ENCODE data around the gene RPS6KA1. TPM values are rescaled to one million over a fixed set of nuclear protein-coding genes. Genes with fewer than 3 reads are reported as not detected.
A peak's percentile ranks its signal among the peaks of the same experiment; 100 is the strongest.

RPS6KA1 gene
- total RNA-seq, 1 donor from 2014 or later = 61.3 TPM

- peaks cover 15% of the 10 kb centered on the region for H3K36me3 ChIP-seq (ENCODE audit: control insufficient read depth, insufficient read depth, low read length)
- no peaks in the 10 kb centered on the region for H3K27me3 ChIP-seq (ENCODE audit: control insufficient read depth, insufficient read depth, low read length)
- DNase-seq (ENCODE audit: low read depth) = no peak
- H3K4me3 ChIP-seq (ENCODE audit: low read depth, low read length) = no peak overlapping the region
- TF ChIP-seq CTCF (IDR thresholded peaks at IDR 0.05; ENCODE audit: insufficient read depth, low read length, severe bottlenecking) = no peak
- FAIRE-seq = no peak
These were observed 13.3 kb downstream of the RPS6KA1 start for GRCh38 chr1:26542771-26543451.

- no peak for FAIRE-seq
- no peak for TF ChIP-seq CTCF (IDR thresholded peaks at IDR 0.05; ENCODE audit: insufficient read depth, low read length, severe bottlenecking)
- peaks cover 19% of the 10 kb centered on the region for H3K36me3 ChIP-seq (ENCODE audit: control insufficient read depth, insufficient read depth, low read length)
- H3K4me3 ChIP-seq (ENCODE audit: low read depth, low read length) = no peak overlapping the region
- H3K27me3 ChIP-seq (ENCODE audit: control insufficient read depth, insufficient read depth, low read length) = no peaks in the 10 kb centered on the region
- no peak for DNase-seq (ENCODE audit: low read depth)
These were observed 13.9 kb downstream of the RPS6KA1 start for GRCh38 chr1:26543462-26543861.

- no peak for FAIRE-seq
- H3K27me3 ChIP-seq (ENCODE audit: control insufficient read depth, insufficient read depth, low read length) = no peaks in the 10 kb centered on the region
- H3K36me3 ChIP-seq (ENCODE audit: control insufficient read depth, insufficient read depth, low read length) = peaks cover 19% of the 10 kb centered on the region
- no peak for TF ChIP-seq CTCF (IDR thresholded peaks at IDR 0.05; ENCODE audit: insufficient read depth, low read length, severe bottlenecking)
- no peak overlapping the region for H3K4me3 ChIP-seq (ENCODE audit: low read depth, low read length)
- no peak for DNase-seq (ENCODE audit: low read depth)
These were observed 14.6 kb downstream of the RPS6KA1 start for GRCh38 chr1:26544126-26544525.

- Histone ChIP-seq H3K4me3 (ENCODE audit: low read depth, low read length) (no peak overlapping the region), H3K27me3 (ENCODE audit: control insufficient read depth, insufficient read depth, low read length) (no peaks in the 10 kb centered on the region), H3K36me3 (ENCODE audit: control insufficient read depth, insufficient read depth, low read length) (peaks cover 19% of the 10 kb centered on the region)
- no peak for TF ChIP-seq CTCF (IDR thresholded peaks at IDR 0.05; ENCODE audit: insufficient read depth, low read length, severe bottlenecking)
- peak; percentile 18 for DNase-seq (ENCODE audit: low read depth)
- FAIRE-seq = no peak
These were observed 16.4 kb downstream of the RPS6KA1 start for GRCh38 chr1:26545969-26546323.

- H3K36me3 ChIP-seq (ENCODE audit: control insufficient read depth, insufficient read depth, low read length) = peaks cover 23% of the 10 kb centered on the region
- TF ChIP-seq CTCF (IDR thresholded peaks at IDR 0.05; ENCODE audit: insufficient read depth, low read length, severe bottlenecking) = no peak
- no peaks in the 10 kb centered on the region for H3K27me3 ChIP-seq (ENCODE audit: control insufficient read depth, insufficient read depth, low read length)
- FAIRE-seq (peak; percentile 43), DNase-seq (ENCODE audit: low read depth) (peak; percentile 73)
- no peak overlapping the region for H3K4me3 ChIP-seq (ENCODE audit: low read depth, low read length)
These were observed 16.8 kb downstream of the RPS6KA1 start for GRCh38 chr1:26546375-26546774.

GRCh38 chr1:26546819-26547218 lies 17.3 kb downstream of the RPS6KA1 start:
- peak; percentile 28 for FAIRE-seq
- Histone ChIP-seq H3K27me3 (ENCODE audit: control insufficient read depth, insufficient read depth, low read length) (no peaks in the 10 kb centered on the region), H3K4me3 (ENCODE audit: low read depth, low read length) (no peak overlapping the region), H3K36me3 (ENCODE audit: control insufficient read depth, insufficient read depth, low read length) (peaks cover 27% of the 10 kb centered on the region)
- no peak for DNase-seq (ENCODE audit: low read depth)
- no peak for TF ChIP-seq CTCF (IDR thresholded peaks at IDR 0.05; ENCODE audit: insufficient read depth, low read length, severe bottlenecking)

Measured in bronchial epithelial cell (primary cell).